K562 (cell line): ENCODE results near the gene IDH2. TPM values are rescaled to one million over a fixed set of nuclear protein-coding genes. Genes with fewer than 3 reads are reported as not detected.

Source experiments
- ELF4 ChIP-seq: fragments of 450-650 bp; formaldehyde crosslinking; IDR thresholded peaks from 2 replicates; pipeline ENCODE4 v1.4.0; 2022; ENCODE audit warnings: missing genetic modification characterization
- ESRRB ChIP-seq: fragments of 250-450 bp; sonication (Bioruptor Pico); IDR thresholded peaks from 2 replicates; pipeline ENCODE4 v1.5.0; 2020; ENCODE audit warnings: mild to moderate bottlenecking, moderate library complexity, borderline replicate concordance
- KLF10 ChIP-seq: fragments of 250-450 bp; sonication (Bioruptor Pico); IDR thresholded peaks from 2 replicates; pipeline ENCODE4 v1.6.1; 2021; ENCODE audit warnings: matching md5 sums
- KLF16 ChIP-seq: IDR thresholded peaks from 2 replicates; pipeline ENCODE4 v1.6.1; 2016; ENCODE audit warnings: antibody characterized with exemption
- NEUROD1 ChIP-seq: fragments of 150-350 bp; IDR thresholded peaks from 2 replicates; pipeline ENCODE4 v1.6.1; 2014; ENCODE audit warnings: borderline replicate concordance, low read length, low read depth; ENCODE audit not compliant: partially characterized antibody
- NR2C2 ChIP-seq, 2 experiments: fragments of 200-800 bp in 1 of 2; sonication (Bioruptor generic) in 1 of 2; sonication (generic) in 1 of 2; formaldehyde crosslinking in 1 of 2; IDR thresholded peaks; 2 replicates each; pipeline versions ENCODE4 v1.6.1 to v1.8.0; 2016 to 2022; ENCODE audit warnings: mild to moderate bottlenecking in 1 of 2, missing compliant biosample characterization in 1 of 2, missing genetic modification characterization in 1 of 2, missing genetic modification reagents in 1 of 2
- NUFIP1 ChIP-seq: fragments of 450-650 bp; IDR thresholded peaks from 2 replicates; pipeline ENCODE4 v1.6.1; 2018; ENCODE audit not compliant: partially characterized antibody
- PRPF4 ChIP-seq: fragments of 200-400 bp; formaldehyde crosslinking; IDR thresholded peaks from one replicate; pipeline ENCODE4 v1.6.1; 2017; ENCODE audit warnings: low read length, low read depth, mild to moderate bottlenecking; ENCODE audit not compliant: insufficient read depth, poor library complexity, severe bottlenecking
- SRF ChIP-seq, 2 experiments: fragments of 250-450, 450-650 bp in 1 of 2; sonication (Bioruptor Pico) in 1 of 2; sonication (generic) in 1 of 2; formaldehyde crosslinking; IDR thresholded peaks; 2 replicates each; pipeline versions ENCODE4 v1.5.0 to v1.5.1; 2020 to 2022; ENCODE audit warnings: mild to moderate bottlenecking in 1 of 2, missing genetic modification reagents in 1 of 2
- ZEB2 ChIP-seq: fragments of 450-650 bp; IDR thresholded peaks from 2 replicates; pipeline ENCODE4 v1.6.1; 2016
- ZKSCAN1 ChIP-seq: fragments of 150-350 bp; IDR thresholded peaks from 2 replicates; pipeline ENCODE4 v1.6.1; 2016; ENCODE audit warnings: low read depth, low read length
- ZNF175 ChIP-seq: fragments of 200-800 bp; sonication (Bioruptor generic); IDR thresholded peaks from 2 replicates; pipeline ENCODE4 v1.6.1; 2016; ENCODE audit warnings: low read depth, mild to moderate bottlenecking, missing genetic modification characterization, missing compliant biosample characterization
- polyA plus RNA-seq, 8 experiments: library from polyadenylated mRNA; depleted of rRNA in 4 of 8; stranded (reverse) in 5 of 8; unstranded in 3 of 8; fragments of >200 nt; fragmentation: Nextera tagmentation in 2 of 8; fragmentation: Illumina TruSeq in 1 of 8; extraction: Ambion mirVana in 2 of 8; extraction: Trizol in 1 of 8; gene quantifications; 2 replicates each; pipeline versions ENCODE4 v1.2.1 to v1.2.3, GENCODE V29; 2011 to 2014; ENCODE audit warnings: inconsistent platforms in 1 of 8, missing spikeins in 1 of 8
- total RNA-seq, 7 experiments: library from RNA; depleted of rRNA in 6 of 7; stranded (reverse); fragments of >200 nt in 6 of 7; fragmentation: Illumina TruSeq in 2 of 7; extraction: Trizol in 2 of 7; gene quantifications; 2 replicates each; pipeline versions ENCODE4 v1.2.1 to v1.2.3, GENCODE V29; 2011 to 2021; ENCODE audit warnings: low replicate concordance in 1 of 7
- TF ChIP-seq, protein P1 (sequence below), 3 experiments: fragments of 200-800 bp in 1 of 3; fragments of 250-450 bp in 1 of 3; fragments of 450-650 bp in 1 of 3; sonication (Bioruptor Pico) in 1 of 3; sonication (Bioruptor generic) in 1 of 3; formaldehyde crosslinking in 1 of 3; IDR thresholded peaks; 2 replicates each; pipeline versions ENCODE4 v1.6.1 to v1.8.0; 2016 to 2022; ENCODE audit warnings: mild to moderate bottlenecking in 2 of 3, missing genetic modification characterization in 2 of 3, missing compliant biosample characterization in 1 of 3, moderate library complexity in 1 of 3
- TF ChIP-seq, protein P2 (sequence below): fragments of 250-450 bp; sonication (Bioruptor Pico); IDR thresholded peaks from 2 replicates; pipeline ENCODE4 v1.8.0; 2021; ENCODE audit warnings: moderate library complexity, mild to moderate bottlenecking, inconsistent platforms
- TF ChIP-seq, protein P3 (sequence below), 3 experiments: IDR thresholded peaks in 2 of 3; conservative IDR thresholded peaks in 1 of 3; 2 replicates each; pipeline ENCODE4 v1.5.1; 2011 to 2012; ENCODE audit warnings: low read length in 3 of 3, mild to moderate bottlenecking in 3 of 3, control low read depth in 2 of 3, improper control_type of control experiment in 1 of 3, inconsistent platforms in 1 of 3, low read depth in 1 of 3, mixed read lengths in 1 of 3, moderate library complexity in 1 of 3; ENCODE audit not compliant: insufficient read depth in 2 of 3
- TF ChIP-seq, protein P4 (sequence below): sonication (generic); formaldehyde crosslinking; IDR thresholded peaks from 2 replicates; pipeline ENCODE4 v1.8.0; 2023; ENCODE audit warnings: mild to moderate bottlenecking, missing genetic modification reagents

The IDH2 gene
- total and polyA plus RNA-seq, 9 of the 15 experiments (the other 6 are each of a cell fraction or from before 2014, with no cell fraction given): 0.70 to 99.9 (median 59.2) TPM

DNA sequence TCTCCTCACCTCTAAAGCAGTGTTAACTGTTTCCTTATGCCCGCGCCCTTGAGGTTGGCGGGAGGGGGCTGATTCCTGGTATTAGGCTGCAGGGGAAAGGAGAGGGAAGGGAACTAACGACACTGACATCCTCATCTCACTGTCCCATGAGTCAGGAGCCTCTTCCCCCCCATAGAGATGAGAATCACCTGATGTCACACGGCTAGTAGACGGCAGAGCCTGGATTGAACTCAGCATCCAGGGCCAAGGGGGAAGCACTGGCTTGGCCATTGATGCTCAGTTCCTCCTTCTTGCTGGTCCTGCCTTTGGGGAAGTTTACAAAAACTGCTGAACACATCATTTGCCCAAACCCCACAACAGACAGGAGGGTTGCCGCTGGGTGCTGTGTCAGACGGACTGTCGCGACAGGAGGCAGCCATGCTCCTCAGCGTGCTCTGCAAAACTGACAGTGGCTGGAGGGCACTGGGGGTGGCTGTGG is 38.5 kb downstream of the IDH2 start (continued):
- TF ChIP-seq, protein P1, sequence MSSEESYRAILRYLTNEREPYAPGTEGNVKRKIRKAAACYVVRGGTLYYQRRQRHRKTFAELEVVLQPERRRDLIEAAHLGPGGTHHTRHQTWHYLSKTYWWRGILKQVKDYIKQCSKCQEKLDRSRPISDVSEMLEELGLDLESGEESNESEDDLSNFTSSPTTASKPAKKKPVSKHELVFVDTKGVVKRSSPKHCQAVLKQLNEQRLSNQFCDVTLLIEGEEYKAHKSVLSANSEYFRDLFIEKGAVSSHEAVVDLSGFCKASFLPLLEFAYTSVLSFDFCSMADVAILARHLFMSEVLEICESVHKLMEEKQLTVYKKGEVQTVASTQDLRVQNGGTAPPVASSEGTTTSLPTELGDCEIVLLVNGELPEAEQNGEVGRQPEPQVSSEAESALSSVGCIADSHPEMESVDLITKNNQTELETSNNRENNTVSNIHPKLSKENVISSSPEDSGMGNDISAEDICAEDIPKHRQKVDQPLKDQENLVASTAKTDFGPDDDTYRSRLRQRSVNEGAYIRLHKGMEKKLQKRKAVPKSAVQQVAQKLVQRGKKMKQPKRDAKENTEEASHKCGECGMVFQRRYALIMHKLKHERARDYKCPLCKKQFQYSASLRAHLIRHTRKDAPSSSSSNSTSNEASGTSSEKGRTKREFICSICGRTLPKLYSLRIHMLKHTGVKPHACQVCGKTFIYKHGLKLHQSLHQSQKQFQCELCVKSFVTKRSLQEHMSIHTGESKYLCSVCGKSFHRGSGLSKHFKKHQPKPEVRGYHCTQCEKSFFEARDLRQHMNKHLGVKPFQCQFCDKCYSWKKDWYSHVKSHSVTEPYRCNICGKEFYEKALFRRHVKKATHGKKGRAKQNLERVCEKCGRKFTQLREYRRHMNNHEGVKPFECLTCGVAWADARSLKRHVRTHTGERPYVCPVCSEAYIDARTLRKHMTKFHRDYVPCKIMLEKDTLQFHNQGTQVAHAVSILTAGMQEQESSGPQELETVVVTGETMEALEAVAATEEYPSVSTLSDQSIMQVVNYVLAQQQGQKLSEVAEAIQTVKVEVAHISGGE (CRISPR knock-in tag; IDR thresholded peaks at IDR 0.05): no peak
- TF ChIP-seq, protein P2, sequence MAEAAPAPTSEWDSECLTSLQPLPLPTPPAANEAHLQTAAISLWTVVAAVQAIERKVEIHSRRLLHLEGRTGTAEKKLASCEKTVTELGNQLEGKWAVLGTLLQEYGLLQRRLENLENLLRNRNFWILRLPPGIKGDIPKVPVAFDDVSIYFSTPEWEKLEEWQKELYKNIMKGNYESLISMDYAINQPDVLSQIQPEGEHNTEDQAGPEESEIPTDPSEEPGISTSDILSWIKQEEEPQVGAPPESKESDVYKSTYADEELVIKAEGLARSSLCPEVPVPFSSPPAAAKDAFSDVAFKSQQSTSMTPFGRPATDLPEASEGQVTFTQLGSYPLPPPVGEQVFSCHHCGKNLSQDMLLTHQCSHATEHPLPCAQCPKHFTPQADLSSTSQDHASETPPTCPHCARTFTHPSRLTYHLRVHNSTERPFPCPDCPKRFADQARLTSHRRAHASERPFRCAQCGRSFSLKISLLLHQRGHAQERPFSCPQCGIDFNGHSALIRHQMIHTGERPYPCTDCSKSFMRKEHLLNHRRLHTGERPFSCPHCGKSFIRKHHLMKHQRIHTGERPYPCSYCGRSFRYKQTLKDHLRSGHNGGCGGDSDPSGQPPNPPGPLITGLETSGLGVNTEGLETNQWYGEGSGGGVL (CRISPR knock-in tag): no peak
- TF ChIP-seq PRPF4 (no peak), NR2C2 (CRISPR knock-in tag; IDR thresholded peaks at IDR 0.05) (no peak), NR2C2 (tag; IDR thresholded peaks at IDR 0.05) (peak; percentile 24; the same call in 1 of the 2 replicates), ZKSCAN1 (no peak), SRF (CRISPR knock-in tag; IDR thresholded peaks at IDR 0.05) (no peak), NUFIP1 (no peak), ESRRB (CRISPR knock-in tag) (no peak), NEUROD1 (no peak), ELF4 (CRISPR knock-in tag) (no peak), ZEB2 (peak; percentile 51; the same call in 1 of the 2 replicates), KLF16 (no peak), ZNF175 (CRISPR knock-in tag) (no peak), KLF10 (no peak)
- TF ChIP-seq, protein P3, sequence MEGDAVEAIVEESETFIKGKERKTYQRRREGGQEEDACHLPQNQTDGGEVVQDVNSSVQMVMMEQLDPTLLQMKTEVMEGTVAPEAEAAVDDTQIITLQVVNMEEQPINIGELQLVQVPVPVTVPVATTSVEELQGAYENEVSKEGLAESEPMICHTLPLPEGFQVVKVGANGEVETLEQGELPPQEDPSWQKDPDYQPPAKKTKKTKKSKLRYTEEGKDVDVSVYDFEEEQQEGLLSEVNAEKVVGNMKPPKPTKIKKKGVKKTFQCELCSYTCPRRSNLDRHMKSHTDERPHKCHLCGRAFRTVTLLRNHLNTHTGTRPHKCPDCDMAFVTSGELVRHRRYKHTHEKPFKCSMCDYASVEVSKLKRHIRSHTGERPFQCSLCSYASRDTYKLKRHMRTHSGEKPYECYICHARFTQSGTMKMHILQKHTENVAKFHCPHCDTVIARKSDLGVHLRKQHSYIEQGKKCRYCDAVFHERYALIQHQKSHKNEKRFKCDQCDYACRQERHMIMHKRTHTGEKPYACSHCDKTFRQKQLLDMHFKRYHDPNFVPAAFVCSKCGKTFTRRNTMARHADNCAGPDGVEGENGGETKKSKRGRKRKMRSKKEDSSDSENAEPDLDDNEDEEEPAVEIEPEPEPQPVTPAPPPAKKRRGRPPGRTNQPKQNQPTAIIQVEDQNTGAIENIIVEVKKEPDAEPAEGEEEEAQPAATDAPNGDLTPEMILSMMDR (IDR thresholded peaks at IDR 0.05 in 2 of 3, conservative IDR thresholded peaks at IDR 0.05 in 1 of 3; ENCODE audit: insufficient read depth in 2 of 3, low read depth in 1 of 3, low read length in 3 of 3): no peak
- TF ChIP-seq, protein P4, sequence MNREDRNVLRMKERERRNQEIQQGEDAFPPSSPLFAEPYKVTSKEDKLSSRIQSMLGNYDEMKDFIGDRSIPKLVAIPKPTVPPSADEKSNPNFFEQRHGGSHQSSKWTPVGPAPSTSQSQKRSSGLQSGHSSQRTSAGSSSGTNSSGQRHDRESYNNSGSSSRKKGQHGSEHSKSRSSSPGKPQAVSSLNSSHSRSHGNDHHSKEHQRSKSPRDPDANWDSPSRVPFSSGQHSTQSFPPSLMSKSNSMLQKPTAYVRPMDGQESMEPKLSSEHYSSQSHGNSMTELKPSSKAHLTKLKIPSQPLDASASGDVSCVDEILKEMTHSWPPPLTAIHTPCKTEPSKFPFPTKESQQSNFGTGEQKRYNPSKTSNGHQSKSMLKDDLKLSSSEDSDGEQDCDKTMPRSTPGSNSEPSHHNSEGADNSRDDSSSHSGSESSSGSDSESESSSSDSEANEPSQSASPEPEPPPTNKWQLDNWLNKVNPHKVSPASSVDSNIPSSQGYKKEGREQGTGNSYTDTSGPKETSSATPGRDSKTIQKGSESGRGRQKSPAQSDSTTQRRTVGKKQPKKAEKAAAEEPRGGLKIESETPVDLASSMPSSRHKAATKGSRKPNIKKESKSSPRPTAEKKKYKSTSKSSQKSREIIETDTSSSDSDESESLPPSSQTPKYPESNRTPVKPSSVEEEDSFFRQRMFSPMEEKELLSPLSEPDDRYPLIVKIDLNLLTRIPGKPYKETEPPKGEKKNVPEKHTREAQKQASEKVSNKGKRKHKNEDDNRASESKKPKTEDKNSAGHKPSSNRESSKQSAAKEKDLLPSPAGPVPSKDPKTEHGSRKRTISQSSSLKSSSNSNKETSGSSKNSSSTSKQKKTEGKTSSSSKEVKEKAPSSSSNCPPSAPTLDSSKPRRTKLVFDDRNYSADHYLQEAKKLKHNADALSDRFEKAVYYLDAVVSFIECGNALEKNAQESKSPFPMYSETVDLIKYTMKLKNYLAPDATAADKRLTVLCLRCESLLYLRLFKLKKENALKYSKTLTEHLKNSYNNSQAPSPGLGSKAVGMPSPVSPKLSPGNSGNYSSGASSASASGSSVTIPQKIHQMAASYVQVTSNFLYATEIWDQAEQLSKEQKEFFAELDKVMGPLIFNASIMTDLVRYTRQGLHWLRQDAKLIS (CRISPR knock-in tag): no peak
